WERI-Rb-1 (cell line): ENCODE data around the gene PARD3B.

Source experiments
- DNase-seq: peaks from one replicate; pipeline ENCODE4 v3.0.0-alpha.2; 2020
- H3K27ac ChIP-seq: fragments of 250-450 bp; sonication (Bioruptor Pico); 2 replicates; pipeline ENCODE4 v1.5.1; 2020; ENCODE audit warnings: mild to moderate bottlenecking, moderate library complexity
- H3K27me3 ChIP-seq: fragments of 250-450 bp; sonication (Bioruptor Pico); 2 replicates; pipeline ENCODE4 v1.5.1; 2021; ENCODE audit warnings: mild to moderate bottlenecking, low read depth, moderate library complexity; ENCODE audit not compliant: insufficient read depth, severe bottlenecking
- H3K36me3 ChIP-seq: fragments of 250-450 bp; sonication (Bioruptor Pico); 2 replicates; pipeline ENCODE4 v1.5.1; 2020; ENCODE audit warnings: mild to moderate bottlenecking, moderate library complexity
- H3K4me3 ChIP-seq: 2 replicates; pipeline ENCODE4 v1.5.1; 2011; ENCODE audit warnings: low read depth, mild to moderate bottlenecking, control low read depth, low read length
- H3K9me3 ChIP-seq: fragments of 250-450 bp; sonication (Bioruptor Pico); 2 replicates; pipeline ENCODE4 v1.5.1; 2021; ENCODE audit warnings: mild to moderate bottlenecking, moderate library complexity; ENCODE audit not compliant: severe bottlenecking
- TF ChIP-seq, protein P1 (sequence below): IDR thresholded peaks from 2 replicates; pipeline ENCODE4 v1.5.1; 2011; ENCODE audit warnings: low read depth, mild to moderate bottlenecking, control low read depth, inconsistent platforms, low read length

The PARD3B gene

GRCh38 chr2:205448189-205448588 lies 902.9 kb downstream of the PARD3B start:
- Histone ChIP-seq H3K27me3 (no peaks in the 10 kb centered on the region), H3K36me3 (no peaks in the 10 kb centered on the region), H3K9me3 (no peaks in the 10 kb centered on the region), H3K27ac (no peak overlapping the region), H3K4me3 (no peak overlapping the region)
- TF ChIP-seq, protein P1, sequence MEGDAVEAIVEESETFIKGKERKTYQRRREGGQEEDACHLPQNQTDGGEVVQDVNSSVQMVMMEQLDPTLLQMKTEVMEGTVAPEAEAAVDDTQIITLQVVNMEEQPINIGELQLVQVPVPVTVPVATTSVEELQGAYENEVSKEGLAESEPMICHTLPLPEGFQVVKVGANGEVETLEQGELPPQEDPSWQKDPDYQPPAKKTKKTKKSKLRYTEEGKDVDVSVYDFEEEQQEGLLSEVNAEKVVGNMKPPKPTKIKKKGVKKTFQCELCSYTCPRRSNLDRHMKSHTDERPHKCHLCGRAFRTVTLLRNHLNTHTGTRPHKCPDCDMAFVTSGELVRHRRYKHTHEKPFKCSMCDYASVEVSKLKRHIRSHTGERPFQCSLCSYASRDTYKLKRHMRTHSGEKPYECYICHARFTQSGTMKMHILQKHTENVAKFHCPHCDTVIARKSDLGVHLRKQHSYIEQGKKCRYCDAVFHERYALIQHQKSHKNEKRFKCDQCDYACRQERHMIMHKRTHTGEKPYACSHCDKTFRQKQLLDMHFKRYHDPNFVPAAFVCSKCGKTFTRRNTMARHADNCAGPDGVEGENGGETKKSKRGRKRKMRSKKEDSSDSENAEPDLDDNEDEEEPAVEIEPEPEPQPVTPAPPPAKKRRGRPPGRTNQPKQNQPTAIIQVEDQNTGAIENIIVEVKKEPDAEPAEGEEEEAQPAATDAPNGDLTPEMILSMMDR: no peak
- DNase-seq: no peak

- H3K36me3 ChIP-seq: no peaks in the 10 kb centered on the region
- no peak overlapping the region for H3K4me3 ChIP-seq
- TF ChIP-seq, protein P1: no peak
- no peak overlapping the region for H3K27ac ChIP-seq
- no peak for DNase-seq
- no peaks in the 10 kb centered on the region for H3K9me3 ChIP-seq
- no peaks in the 10 kb centered on the region for H3K27me3 ChIP-seq
Measured at GRCh38 chr2:205451901-205452512, 906.7 kb downstream of the PARD3B start.

DNA sequence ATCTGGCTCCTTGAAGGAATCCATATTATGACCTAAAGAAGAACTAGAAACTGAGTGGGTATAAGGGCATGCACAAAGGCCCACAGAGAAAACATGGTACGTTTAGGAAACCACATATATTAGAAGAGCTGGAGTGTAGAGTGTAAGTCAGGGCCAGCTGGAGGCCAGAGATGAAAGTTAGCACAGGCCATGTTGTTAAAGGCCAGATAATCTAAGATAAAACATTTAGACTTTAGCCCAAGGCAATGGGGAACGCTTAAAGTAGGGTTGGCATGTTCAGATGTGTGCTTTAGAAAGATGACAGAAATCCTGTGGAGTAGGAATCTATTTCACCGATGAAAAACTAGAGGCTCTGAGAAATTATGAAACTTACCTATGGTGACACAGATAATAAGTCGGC lies 907.9 kb downstream of the PARD3B start:
- no peaks in the 10 kb centered on the region for H3K36me3 ChIP-seq
- H3K27ac ChIP-seq: no peak overlapping the region
- H3K4me3 ChIP-seq: no peak overlapping the region
- TF ChIP-seq, protein P1: no peak
- H3K9me3 ChIP-seq: no peaks in the 10 kb centered on the region
- H3K27me3 ChIP-seq: no peaks in the 10 kb centered on the region
- no peak for DNase-seq

GRCh38 chr2:205456682-205457081 lies 911.4 kb downstream of the PARD3B start:
- Histone ChIP-seq H3K27ac (no peak overlapping the region), H3K4me3 (no peak overlapping the region), H3K27me3 (no peaks in the 10 kb centered on the region), H3K36me3 (no peaks in the 10 kb centered on the region), H3K9me3 (no peaks in the 10 kb centered on the region)
- no peak for DNase-seq
- TF ChIP-seq, protein P1: no peak

DNA sequence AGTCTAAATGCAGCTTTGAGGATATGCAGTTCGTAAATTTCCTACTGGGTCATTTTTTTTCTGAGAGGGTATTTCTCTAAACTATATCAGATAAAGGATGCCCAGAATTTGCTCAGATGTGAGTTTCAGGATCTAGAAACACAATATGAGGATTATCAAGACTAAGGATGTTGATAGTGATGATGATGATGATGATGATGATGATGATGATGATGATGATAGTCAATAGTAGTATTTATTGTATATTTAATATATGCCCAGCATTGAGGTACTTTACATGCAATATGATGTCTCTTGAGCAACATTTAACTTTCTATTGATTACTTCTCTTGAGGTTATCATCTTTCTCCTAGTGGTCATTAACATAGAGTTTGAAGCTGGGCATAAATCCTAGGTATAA lies 914.9 kb downstream of the PARD3B start:
- Histone ChIP-seq H3K4me3 (no peak overlapping the region), H3K27ac (no peak overlapping the region), H3K36me3 (no peaks in the 10 kb centered on the region), H3K27me3 (no peaks in the 10 kb centered on the region), H3K9me3 (no peaks in the 10 kb centered on the region)
- DNase-seq: no peak
- TF ChIP-seq, protein P1: no peak

DNA sequence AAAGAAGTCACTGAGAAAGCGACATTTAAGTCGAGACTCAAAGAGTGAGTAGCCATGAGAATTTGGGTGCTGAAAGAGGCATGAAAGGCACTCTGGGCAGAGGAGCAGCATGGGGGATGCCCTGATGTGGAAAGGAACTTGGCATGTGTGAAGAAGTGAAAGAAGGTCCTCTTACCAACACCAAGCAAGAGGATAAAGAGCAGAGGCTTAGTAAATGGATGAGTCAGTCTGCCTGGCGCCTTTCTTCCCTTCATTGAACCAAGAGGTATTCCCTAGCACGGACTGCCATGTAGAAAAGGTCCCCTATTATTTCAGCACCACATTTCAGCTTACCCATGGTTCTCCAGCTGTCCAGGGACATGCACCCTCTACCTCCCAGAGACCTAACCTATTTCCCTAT lies 915.9 kb downstream of the PARD3B start:
- TF ChIP-seq, protein P1: no peak
- DNase-seq: no peak

More for the DNA sequence above, 915.9 kb downstream of the PARD3B start:
- Histone ChIP-seq H3K9me3 (no peaks in the 10 kb centered on the region), H3K4me3 (no peak overlapping the region), H3K27ac (no peak overlapping the region), H3K27me3 (no peaks in the 10 kb centered on the region), H3K36me3 (no peaks in the 10 kb centered on the region)
